Measurements from ENCODE around the gene SARNP. TPM values are rescaled to one million over a fixed set of nuclear protein-coding genes. Genes with fewer than 3 reads are reported as not detected.

Gene SARNP
- total and polyA plus RNA-seq, 9 of the 15 experiments (the other 6 are each of a cell fraction or from before 2014, with no cell fraction given) = 70.1 to 400 (median 198) TPM

GRCh38 chr12:55742719-55743405 lies 74.7 kb downstream of the SARNP start, which contains the start of gene GDF11 (continued):
- TF ChIP-seq ZBTB5 (IDR thresholded peaks at IDR 0.05) (peak; percentile 79), HMBOX1 (IDR thresholded peaks at IDR 0.05) (no peak), TCF7L2 (IDR thresholded peaks at IDR 0.05; ENCODE audit: low read depth, low read length) (no peak), IRF2 (CRISPR knock-in tag; IDR thresholded peaks at IDR 0.05) (no peak), CBFA2T2 (conservative IDR thresholded peaks at IDR 0.05) (no peak), CBX3 (IDR thresholded peaks at IDR 0.05; ENCODE audit: borderline replicate concordance in 1 of 2, low read length in 2 of 2) (0 out of 3 replicates have a peak, but pooled peaks of 1 of the 2 experiments have one; percentile 22), NUFIP1 (IDR thresholded peaks at IDR 0.05; ENCODE audit: partially characterized antibody) (no peak), ZBTB33 (CRISPR knock-in tag; IDR thresholded peaks at IDR 0.05) (no peak), PTTG1 (tag; IDR thresholded peaks at IDR 0.05; ENCODE audit: low read depth) (no peak), ARID3B (CRISPR knock-in tag; IDR thresholded peaks at IDR 0.05; ENCODE audit: borderline replicate concordance) (no peak), ZNF311 (CRISPR knock-in tag; IDR thresholded peaks at IDR 0.05) (no peak), SOX6 (IDR thresholded peaks at IDR 0.05) (peak; percentile 79; the same call in 1 of the 2 replicates), YBX1 (IDR thresholded peaks at IDR 0.05) (no peak), MNT (conservative IDR thresholded peaks at IDR 0.05) (peak in 1 of 2 experiments; percentile 37; a peak in 2 of 4 replicates), ZZZ3 (IDR thresholded peaks at IDR 0.05) (no peak), THAP12 (CRISPR knock-in tag; IDR thresholded peaks at IDR 0.05) (no peak), MCM5 (IDR thresholded peaks at IDR 0.05; ENCODE audit: low read depth) (0 out of 2 replicates have a peak, but pooled peaks have one; percentile 43)

All from K562 (cell line).